ENCODE results near the gene ZNF577.

Gene ZNF577

DNA sequence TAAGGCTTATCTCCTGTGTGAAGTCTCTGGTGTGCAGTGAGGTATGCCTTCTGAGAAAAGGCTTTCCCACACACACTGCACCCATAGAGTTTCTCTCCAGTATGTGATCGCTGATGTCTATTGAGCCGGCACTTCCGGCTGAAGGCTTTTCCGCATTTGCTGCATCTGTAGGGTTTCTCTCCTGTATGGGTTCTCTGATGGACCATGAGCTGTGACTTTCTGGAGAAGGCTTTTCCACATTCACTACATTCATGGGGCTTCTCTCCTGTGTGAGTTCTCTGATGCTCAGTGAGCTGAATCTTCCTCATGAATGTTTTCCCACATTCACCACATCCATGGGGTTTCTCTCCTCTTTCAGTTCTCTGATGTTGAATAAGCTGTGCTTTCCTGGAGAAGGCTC is 14.7 kb downstream of the ZNF577 start:
- no peak for DNase-seq

DNA sequence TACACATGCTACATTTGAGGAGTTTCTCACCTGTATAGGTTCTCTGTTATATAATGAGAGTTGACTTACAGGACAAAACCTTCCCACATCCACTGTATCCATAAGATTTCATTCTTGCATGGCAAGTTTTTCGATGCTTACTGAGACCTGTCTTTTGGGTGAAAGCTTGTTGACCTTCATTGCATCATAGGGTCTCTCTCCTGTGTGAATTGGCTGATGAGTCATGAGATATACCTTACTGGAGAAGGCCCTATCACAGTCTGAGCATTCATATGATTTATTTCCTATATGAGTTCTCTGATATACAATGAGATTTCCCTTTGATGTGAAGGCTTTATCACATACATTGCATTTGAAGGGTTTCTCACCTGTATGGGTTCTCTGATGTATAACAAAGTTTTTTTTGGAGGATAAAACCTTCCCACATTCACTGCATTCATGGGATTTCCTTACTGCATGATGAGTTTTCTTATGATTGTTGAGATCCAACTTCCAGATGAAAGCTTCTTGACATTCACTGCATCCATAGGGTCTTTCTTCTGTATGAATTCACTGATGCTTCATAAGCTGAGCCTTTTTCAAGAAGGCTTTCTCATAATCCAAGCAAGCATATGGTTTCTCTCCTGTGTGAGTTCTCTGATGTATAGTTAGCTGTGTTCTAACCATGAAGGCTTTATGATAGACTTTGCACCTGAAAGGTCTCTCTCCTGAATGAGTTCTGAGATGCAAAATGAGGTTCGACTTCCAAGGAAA is 25.7 kb downstream of the ZNF577 start:
- no peak for DNase-seq

DNA sequence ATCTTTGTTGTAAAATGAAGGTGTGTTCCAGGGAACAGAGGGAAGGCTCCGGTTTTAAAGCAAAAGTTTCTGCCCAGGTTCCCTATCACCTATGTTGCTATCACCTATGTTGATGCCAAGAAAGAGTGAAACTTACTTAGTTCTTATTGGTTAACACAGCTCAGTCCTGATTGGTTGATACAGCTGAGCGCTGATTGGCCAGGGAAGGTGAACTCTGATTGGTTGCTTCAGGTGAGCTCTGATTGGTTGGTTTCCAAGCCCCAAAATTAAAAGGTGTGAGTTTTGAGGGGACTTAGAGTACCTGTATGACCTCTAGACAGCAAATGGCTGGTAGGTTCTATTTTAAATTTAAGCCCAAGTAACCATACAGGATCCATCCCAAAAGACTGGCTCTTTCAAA is 50.6 kb downstream of the ZNF577 start:
- no peak for DNase-seq

DNA sequence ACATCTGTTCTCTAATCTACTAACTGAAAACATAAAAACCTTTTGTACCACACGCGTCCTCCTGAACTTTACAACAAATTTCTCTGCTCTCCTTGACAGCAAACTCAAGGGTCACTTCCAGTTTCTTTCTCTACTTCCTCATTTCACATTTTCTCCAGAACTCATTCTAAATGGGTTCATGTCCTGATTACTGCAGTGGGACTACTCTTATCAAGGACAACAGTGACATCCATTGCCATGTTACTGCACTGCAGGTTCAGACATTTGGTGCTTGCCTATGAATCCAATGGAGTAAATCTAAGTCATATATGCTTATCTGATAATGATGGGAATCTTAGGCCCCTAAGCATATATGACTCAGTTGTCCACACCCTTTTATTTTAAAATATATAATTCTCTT is 57.5 kb downstream of the ZNF577 start:
- no peak for DNase-seq

DNA sequence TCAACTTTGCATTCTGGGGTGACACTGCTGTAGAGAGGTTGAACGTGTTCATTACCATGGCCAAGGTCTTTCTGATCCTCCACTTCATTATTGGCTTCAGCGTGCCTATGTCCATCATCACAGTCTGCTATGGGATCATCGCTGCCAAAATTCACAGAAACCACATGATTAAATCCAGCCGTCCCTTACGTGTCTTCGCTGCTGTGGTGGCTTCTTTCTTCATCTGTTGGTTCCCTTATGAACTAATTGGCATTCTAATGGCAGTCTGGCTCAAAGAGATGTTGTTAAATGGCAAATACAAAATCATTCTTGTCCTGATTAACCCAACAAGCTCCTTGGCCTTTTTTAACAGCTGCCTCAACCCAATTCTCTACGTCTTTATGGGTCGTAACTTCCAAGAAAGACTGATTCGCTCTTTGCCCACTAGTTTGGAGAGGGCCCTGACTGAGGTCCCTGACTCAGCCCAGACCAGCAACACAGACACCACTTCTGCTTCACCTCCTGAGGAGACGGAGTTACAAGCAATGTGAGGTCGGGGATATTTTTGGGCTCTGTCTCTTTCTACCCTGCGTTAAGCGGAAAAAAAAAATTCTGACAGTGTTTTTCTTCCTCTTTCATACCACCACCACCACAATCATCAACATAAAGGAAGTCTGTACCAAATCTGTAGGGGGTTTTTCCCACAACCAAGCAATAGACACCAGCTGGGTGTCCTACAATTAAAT is 63.3 kb downstream of the ZNF577 start:
- DNase-seq, result peak in 6 of 56 donors; percentile 0 to 29 (median 8)

DNA sequence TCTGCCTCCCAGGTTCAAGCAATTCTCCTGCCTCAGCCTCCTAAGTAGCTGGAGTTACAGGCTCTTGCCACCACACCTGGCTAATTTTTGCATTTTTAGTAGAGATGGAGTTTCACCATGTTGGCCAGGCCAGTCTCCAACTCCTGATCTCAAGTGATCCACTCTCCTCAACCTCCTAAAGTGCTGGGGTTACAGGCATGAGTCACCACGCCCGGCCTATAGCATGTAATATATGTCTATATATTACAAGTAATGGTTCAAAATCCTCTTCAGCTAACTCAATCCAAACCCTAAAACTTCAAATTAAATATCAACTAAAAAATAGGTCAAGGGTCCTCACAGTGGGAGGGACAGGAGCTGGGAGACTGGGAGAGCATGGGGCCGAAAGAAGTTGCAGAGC is 64.8 kb downstream of the ZNF577 start:
- no peak for DNase-seq

DNA sequence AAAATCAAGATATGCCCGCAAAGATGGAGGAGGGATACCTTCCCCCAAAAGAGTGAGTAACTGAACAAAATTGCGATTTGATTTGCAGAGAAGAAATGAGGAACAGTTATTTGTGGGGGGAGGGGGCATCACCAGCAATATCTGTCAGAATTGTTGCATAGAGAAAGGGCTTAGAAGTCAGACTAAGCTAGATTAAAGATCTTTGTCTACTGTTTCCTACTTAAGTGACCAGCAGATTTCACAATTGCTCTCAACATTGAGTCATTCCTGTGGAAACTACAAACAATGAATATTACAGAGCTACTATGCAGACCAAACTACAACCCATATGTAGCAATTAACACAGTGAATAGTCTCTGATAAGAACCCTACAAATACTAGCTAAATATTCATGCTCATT is 65.4 kb downstream of the ZNF577 start:
- DNase-seq, result no peak

DNA sequence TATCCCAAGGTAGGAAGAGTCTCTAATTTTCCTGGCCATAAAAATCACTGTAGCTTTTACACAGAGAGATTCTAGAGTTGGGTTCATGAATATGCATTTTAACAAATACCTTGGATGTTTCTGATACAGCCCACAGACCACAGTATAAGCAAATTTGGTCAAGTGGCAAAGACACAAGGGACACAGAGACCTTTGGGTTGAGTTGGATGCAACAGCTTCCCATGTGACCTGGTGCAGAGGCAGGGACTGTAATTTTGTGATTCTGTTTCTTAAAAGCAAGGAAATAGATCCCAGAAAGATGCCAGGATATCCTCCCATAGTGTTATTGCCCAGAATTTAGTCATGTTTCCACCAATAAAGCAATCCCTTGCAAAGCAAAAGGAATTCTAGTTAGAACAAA is 65.8 kb downstream of the ZNF577 start:
- no peak for DNase-seq

DNA sequence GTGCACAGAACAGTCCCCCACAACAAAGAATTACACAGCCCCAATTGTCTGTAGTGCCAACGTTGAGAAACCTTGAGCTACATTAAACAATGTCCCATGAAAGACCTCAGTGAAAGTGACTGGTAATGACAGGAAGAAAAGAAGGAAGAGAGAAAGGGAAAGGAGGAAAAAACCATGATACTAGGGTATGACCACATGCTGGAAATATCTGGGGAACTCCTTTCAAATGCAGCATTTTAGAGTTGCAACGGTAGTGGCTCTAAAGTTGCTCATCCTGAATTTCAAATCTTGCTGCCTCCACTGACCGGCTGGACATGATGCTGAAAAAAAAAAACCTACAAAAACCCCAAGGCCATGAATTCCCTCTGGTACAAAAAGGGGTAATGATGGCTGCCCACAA is 66.3 kb downstream of the ZNF577 start:
- DNase-seq, result no peak
